Gastroesophageal sphincter (tissue), 4 donors: ENCODE results near the gene ATG4A. TPM values are rescaled to one million over a fixed set of nuclear protein-coding genes. Genes with fewer than 3 reads are reported as not detected.

ENCODE experiments used
- ATAC-seq: fragments of 150-250 bp; one replicate; pipeline ENCODE4 v1.9.1; 2016; ENCODE audit warnings: mild to moderate bottlenecking, moderate library complexity
- H3K27ac ChIP-seq, 4 donors: fragments of 200-600 bp; sonication (generic) in 3 of 4; 1 replicate in 3 of 4; 2 replicates in 1 of 4; pipeline ENCODE4 v1.5.1; 2016 to 2019
- H3K27me3 ChIP-seq: fragments of 200-600 bp; sonication (generic); one replicate; pipeline ENCODE4 v1.5.1; 2019
- H3K36me3 ChIP-seq, 2 donors: fragments of 200-600 bp; sonication (generic); one replicate each; pipeline ENCODE4 v1.5.1; 2019; ENCODE audit warnings: control low read depth in 1 of 2
- H3K4me1 ChIP-seq, 3 donors: fragments of 200-600 bp; sonication (generic); 1 replicate in 2 of 3; 2 replicates in 1 of 3; pipeline ENCODE4 v1.5.1; 2016 to 2019; ENCODE audit warnings: control low read depth in 2 of 3
- H3K4me3 ChIP-seq, 2 donors: fragments of 200-600 bp; sonication (generic); one replicate each; pipeline ENCODE4 v1.5.1; 2019; ENCODE audit warnings: mild to moderate bottlenecking in 1 of 2, moderate library complexity in 1 of 2
- H3K9me3 ChIP-seq, 3 donors: fragments of 200-600 bp; sonication (generic); one replicate each; pipeline ENCODE4 v1.5.1; 2017 to 2019; ENCODE audit warnings: control low read depth in 2 of 3
- EP300 ChIP-seq: sonication (generic); formaldehyde crosslinking; IDR thresholded peaks from one replicate; pipeline ENCODE4 v1.6.1; 2017; ENCODE audit warnings: antibody characterized with exemption, mild to moderate bottlenecking
- POLR2A ChIP-seq, 2 donors: fragments of 450-650 bp; IDR thresholded peaks; one replicate each; pipeline ENCODE4 v1.6.1; 2017; ENCODE audit warnings: antibody characterized with exemption in 2 of 2, mild to moderate bottlenecking in 2 of 2, moderate library complexity in 1 of 2
- POLR2AphosphoS5 ChIP-seq: sonication (generic); formaldehyde crosslinking; IDR thresholded peaks from one replicate; pipeline ENCODE4 v1.6.1; 2017; ENCODE audit warnings: antibody characterized with exemption
- WGBS, 2 donors: methylation state at CpG; one replicate each; pipeline ENCODE4 v1.1.5; 2018; ENCODE audit warnings: low coverage in 1 of 2; 5-methylcytosine and 5-hydroxymethylcytosine counted together
- total RNA-seq, 4 donors: library from RNA; depleted of rRNA; stranded (reverse); fragments of >200 nt; gene quantifications; one replicate each; pipeline ENCODE4 v1.1.0, GENCODE V29; 2016
- TF ChIP-seq, protein P1 (sequence below), 4 experiments: fragments of 200-600 bp in 2 of 4; fragments of 450-650 bp in 2 of 4; sonication (generic) in 1 of 4; IDR thresholded peaks; one replicate each; pipeline ENCODE4 v1.5.1; 2017 to 2019; ENCODE audit warnings: antibody characterized with exemption in 4 of 4, mild to moderate bottlenecking in 2 of 4, moderate library complexity in 2 of 4

Gene ATG4A
- total RNA-seq, 4 donors from 2014 or later: 9.3 to 13.6 (median 11.8) TPM

DNA sequence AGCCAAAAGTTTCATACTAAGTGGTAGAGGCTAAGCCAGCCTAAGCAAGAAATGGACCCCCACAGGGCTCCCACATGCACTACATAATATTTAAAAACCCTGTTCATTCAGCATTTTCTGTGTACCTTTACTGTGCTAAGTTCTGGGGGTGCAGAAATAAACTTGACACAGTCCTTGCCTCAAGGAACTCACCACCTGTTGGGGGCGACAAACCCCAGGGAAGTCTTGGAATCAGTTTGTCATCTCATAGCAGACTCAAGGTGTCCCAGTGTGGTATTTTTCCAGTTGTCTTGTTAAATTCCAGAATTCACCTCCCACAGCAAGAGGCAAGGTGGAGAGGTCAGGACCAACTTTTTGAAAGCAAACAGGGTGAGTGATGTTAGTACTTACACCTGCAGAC, 43.1 kb downstream of the ATG4A start:
- 40% methylated on average over 1 of the region's 1 CpG; no CpG with 5 or more reads in 1 of the 2 donors for WGBS, 2 donors
- no peak for TF ChIP-seq POLR2A (IDR thresholded peaks at IDR 0.05)
- TF ChIP-seq EP300: no peak
- TF ChIP-seq, protein P1, sequence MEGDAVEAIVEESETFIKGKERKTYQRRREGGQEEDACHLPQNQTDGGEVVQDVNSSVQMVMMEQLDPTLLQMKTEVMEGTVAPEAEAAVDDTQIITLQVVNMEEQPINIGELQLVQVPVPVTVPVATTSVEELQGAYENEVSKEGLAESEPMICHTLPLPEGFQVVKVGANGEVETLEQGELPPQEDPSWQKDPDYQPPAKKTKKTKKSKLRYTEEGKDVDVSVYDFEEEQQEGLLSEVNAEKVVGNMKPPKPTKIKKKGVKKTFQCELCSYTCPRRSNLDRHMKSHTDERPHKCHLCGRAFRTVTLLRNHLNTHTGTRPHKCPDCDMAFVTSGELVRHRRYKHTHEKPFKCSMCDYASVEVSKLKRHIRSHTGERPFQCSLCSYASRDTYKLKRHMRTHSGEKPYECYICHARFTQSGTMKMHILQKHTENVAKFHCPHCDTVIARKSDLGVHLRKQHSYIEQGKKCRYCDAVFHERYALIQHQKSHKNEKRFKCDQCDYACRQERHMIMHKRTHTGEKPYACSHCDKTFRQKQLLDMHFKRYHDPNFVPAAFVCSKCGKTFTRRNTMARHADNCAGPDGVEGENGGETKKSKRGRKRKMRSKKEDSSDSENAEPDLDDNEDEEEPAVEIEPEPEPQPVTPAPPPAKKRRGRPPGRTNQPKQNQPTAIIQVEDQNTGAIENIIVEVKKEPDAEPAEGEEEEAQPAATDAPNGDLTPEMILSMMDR (IDR thresholded peaks at IDR 0.05): no peak
- no peak for TF ChIP-seq POLR2AphosphoS5
- Histone ChIP-seq H3K27ac (no peak overlapping the region), H3K27me3 (no peaks in the 10 kb centered on the region), H3K36me3 (peaks cover 0 to 51% of the 10 kb centered on the region in 2 donors), H3K9me3 (no peaks in the 10 kb centered on the region), H3K4me3 (no peak overlapping the region), H3K4me1 (no peaks in the 10 kb centered on the region)
- ATAC-seq: no peak

DNA sequence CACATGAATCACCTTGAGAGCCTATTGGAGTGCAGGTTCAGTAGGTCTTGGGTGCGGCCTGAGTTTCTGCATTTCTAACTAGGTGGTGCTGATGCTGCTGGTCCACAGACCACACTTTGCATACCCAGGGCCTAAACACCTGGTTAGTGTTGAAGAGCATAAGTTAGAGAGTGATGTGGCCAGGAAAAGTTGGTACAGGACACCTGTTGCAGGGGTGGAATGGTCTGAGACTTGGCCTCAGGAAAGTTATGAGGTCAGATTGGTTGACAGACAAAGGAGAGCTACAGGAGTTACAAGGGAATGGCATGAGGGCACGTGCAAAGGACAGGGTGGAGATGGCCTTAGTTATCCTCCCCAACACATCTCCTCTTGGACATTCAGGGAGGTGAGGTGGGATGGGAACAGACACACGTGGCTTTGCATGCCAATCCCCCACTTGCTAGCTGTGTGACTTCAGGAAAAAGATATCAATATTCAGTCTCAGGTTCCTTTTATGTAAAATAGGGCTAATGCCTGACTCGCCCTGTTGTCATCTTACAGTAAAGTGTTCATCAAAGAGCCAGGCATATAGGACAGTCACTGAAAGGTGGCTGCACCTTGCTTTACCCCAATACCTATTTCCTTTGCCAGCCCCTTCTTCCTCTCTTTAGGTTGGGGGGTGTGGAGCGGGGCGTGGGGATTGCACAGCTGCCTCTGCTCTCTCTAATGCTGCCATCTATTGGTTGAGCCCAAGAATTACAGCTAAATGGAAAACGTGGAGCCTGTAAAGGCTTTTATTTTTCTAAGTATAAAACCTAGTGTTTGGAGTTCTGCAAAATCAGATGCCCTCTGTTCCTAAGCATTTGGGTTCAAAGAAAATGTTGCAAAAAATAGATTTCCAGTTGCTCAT, 47.5 kb downstream of the ATG4A start:
- no peak for TF ChIP-seq POLR2A (IDR thresholded peaks at IDR 0.05)
- no peak for TF ChIP-seq EP300
- TF ChIP-seq, protein P1 (IDR thresholded peaks at IDR 0.05): peak in 1 of 4 experiments; percentile 45
- TF ChIP-seq POLR2AphosphoS5: no peak
- Histone ChIP-seq H3K27me3 (no peaks in the 10 kb centered on the region), H3K9me3 (no peaks in the 10 kb centered on the region), H3K36me3 (peaks cover 0 to 63% of the 10 kb centered on the region in 2 donors), H3K4me3 (no peak overlapping the region), H3K4me1 (no peaks in the 10 kb centered on the region), H3K27ac (no peak overlapping the region)
- 60 to 83% methylated on average over 1 to 3 of the region's 7 CpGs for WGBS, 2 donors
- ATAC-seq: no peak

DNA sequence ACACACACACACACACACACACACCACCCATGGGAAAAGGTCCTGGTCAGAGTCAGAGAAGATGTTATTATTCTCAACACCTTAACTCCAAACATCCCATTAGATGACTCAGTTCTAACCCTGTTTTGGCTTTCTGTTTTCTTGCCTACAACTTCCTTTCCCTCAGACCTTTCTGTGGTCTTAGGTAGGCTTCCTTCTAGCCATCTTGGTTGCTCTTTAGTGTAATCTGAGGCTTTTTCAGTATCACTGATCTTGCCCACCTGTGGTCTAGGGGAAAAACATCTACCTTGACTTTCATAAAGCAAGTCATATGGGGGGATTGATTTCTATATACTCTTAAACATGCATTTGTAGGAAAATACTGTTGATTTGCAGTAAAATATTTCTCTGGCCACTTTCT, 56.9 kb downstream of the ATG4A start:
- H3K27me3 ChIP-seq: no peaks in the 10 kb centered on the region
- ATAC-seq: no peak
- no peak overlapping the region for H3K27ac ChIP-seq
- no peaks in the 10 kb centered on the region for H3K9me3 ChIP-seq
- H3K36me3 ChIP-seq: peaks cover 0 to 17% of the 10 kb centered on the region in 2 donors
- TF ChIP-seq POLR2AphosphoS5 (no peak), POLR2A (IDR thresholded peaks at IDR 0.05) (no peak), EP300 (no peak)
- TF ChIP-seq, protein P1 (IDR thresholded peaks at IDR 0.05): no peak
- no peak overlapping the region for H3K4me3 ChIP-seq
- H3K4me1 ChIP-seq: no peaks in the 10 kb centered on the region

DNA sequence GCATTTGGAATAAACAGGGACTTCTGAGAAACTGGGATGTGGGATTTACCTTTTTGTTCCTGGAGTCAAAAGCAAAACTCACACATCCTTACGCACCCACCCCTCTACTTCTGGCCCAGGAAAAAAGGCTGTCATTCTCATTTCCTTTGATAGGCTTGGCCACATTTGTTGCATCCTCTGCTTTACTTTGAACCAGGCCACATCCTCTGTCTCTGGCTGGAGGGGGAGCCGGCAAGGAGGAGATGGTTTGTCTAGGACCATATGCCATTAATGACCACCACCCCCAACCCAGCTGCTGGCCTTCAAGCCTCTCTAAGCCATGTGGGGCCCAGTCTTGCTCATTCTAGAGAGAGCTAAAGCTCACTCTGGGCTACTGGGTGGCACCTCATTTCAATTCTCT, 64.5 kb downstream of the ATG4A start:
- Histone ChIP-seq H3K27me3 (no peaks in the 10 kb centered on the region), H3K36me3 (peaks cover 0 to 45% of the 10 kb centered on the region in 2 donors), H3K9me3 (no peaks in the 10 kb centered on the region), H3K27ac (no peak overlapping the region), H3K4me1 (no peaks in the 10 kb centered on the region), H3K4me3 (no peak overlapping the region)
- TF ChIP-seq POLR2AphosphoS5 (no peak), EP300 (no peak), POLR2A (IDR thresholded peaks at IDR 0.05) (no peak)
- TF ChIP-seq, protein P1 (IDR thresholded peaks at IDR 0.05): no peak
- WGBS, 2 donors: 85 to 100% methylated on average over 1 to 2 of the region's 2 CpGs
- no peak for ATAC-seq

DNA sequence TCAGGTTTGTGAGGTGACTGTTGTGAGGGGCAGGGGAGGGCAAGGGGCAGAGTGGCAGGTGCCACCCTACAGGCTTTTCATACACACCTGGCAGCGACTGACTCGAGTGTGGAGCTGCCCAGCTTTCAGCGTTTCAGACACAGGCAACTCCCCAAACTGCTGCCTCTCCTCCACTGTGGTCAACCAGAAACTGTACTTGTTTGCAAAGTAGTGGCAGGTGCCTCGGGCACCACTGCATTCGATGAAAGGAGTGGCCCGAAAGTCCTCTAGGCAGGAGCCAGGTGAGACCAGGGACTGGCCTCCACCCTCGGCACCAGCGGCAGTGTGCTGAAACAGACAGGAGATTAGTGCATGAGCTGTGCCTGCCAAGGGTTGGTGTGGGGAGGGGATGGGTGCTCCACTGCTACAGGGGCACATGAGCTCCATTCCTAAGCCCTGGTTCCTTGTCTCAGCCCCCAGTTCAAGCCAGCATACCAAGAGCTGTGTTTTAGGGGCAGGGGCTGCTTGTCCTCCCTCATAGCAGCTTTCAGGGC, 65.4 kb downstream of the ATG4A start:
- no peak for ATAC-seq
- Histone ChIP-seq H3K9me3 (no peaks in the 10 kb centered on the region), H3K27ac (no peak overlapping the region), H3K4me3 (no peak overlapping the region), H3K4me1 (no peaks in the 10 kb centered on the region), H3K36me3 (peaks cover 0 to 45% of the 10 kb centered on the region in 2 donors), H3K27me3 (no peaks in the 10 kb centered on the region)
- TF ChIP-seq, protein P1 (IDR thresholded peaks at IDR 0.05): no peak
- TF ChIP-seq EP300 (no peak), POLR2A (IDR thresholded peaks at IDR 0.05) (no peak), POLR2AphosphoS5 (no peak)
- no CpG with 5 or more reads among the region's 8 CpGs for WGBS, 2 donors
